HG02852 (cell line): Measurements from ENCODE around the gene SLC23A1.
"Not testable (repeated sequence)": the region's sequence is repeated elsewhere in the genome, so short reads cannot be mapped to it uniquely, and the experiment has no call there.

Experiments
- ATAC-seq: cut with Tn5 transposase; IDR thresholded peaks from one replicate; pipeline ENCODE4 v1.9.1; 2021; ENCODE audit warnings: mild to moderate bottlenecking, moderate library complexity; ENCODE audit not compliant: unreplicated experiment

The SLC23A1 gene

GRCh38 chr5:139390639-139391569 lies 7.8 kb upstream of the SLC23A1 start:
- ATAC-seq = no peak

GRCh38 chr5:139389701-139390638 lies 6.9 kb upstream of the SLC23A1 start, which contains the start of gene MZB1:
TSS of gene MZB1 (minus strand) at chr5:139389913. CDS start at chr5:139389856, 57 bp downstream.
- peak; percentile 43 for ATAC-seq

GRCh38 chr5:139388198-139388821 lies 5.2 kb upstream of the SLC23A1 start:
- no peak for ATAC-seq

- ATAC-seq = no peak
Observed at GRCh38 chr5:139387611-139388197, 4.6 kb upstream of the SLC23A1 start.

GRCh38 chr5:139386956-139387355 lies 3.9 kb upstream of the SLC23A1 start:
- not testable (repeated sequence) for ATAC-seq

GRCh38 chr5:139386050-139386438 lies 2.9 kb upstream of the SLC23A1 start:
- no peak for ATAC-seq

GRCh38 chr5:139385061-139386049 lies 2.3 kb upstream of the SLC23A1 start:
- ATAC-seq = no peak

- no peak for ATAC-seq
Observed at GRCh38 chr5:139384591-139385051, 1.5 kb upstream of the SLC23A1 start.

- no peak for ATAC-seq
Observed at GRCh38 chr5:139383993-139384590, 995 bp upstream of the SLC23A1 start.

- no peak for ATAC-seq
Observed at GRCh38 chr5:139382807-139383206, 290 bp downstream of the SLC23A1 start.

GRCh38 chr5:139381837-139382761 lies 998 bp downstream of the SLC23A1 start:
- ATAC-seq = no peak

- no peak for ATAC-seq
Observed at GRCh38 chr5:139379626-139380449, 3.3 kb downstream of the SLC23A1 start.

GRCh38 chr5:139378941-139379361 lies 4.1 kb downstream of the SLC23A1 start:
- ATAC-seq = no peak

- ATAC-seq = no peak
Observed at GRCh38 chr5:139378101-139378825, 4.8 kb downstream of the SLC23A1 start.

GRCh38 chr5:139377226-139377625 lies 5.9 kb downstream of the SLC23A1 start:
- no peak for ATAC-seq

- ATAC-seq = no peak
Observed at GRCh38 chr5:139376364-139376763, 6.7 kb downstream of the SLC23A1 start.
